Hindlimb muscle (tissue), 1 donor: ENCODE measurements around the gene ELL3. TPM values are rescaled to one million over a fixed set of nuclear protein-coding genes. Genes with fewer than 3 reads are reported as not detected.
"Not testable (repeated sequence)": the region's sequence is repeated elsewhere in the genome, so short reads cannot be mapped to it uniquely, and the experiment has no call there.

ENCODE experiments used
- DNase-seq: peaks from one replicate; pipeline ENCODE4 v3.0.0-alpha.2; 2013
- polyA plus RNA-seq: library from polyadenylated mRNA; unstranded; fragments of 120-200 nt; gene quantifications from one replicate; pipeline ENCODE4 v1.2.1, GENCODE V29; 2013; ENCODE audit not compliant: insufficient read length

ELL3 gene
- polyA plus RNA-seq, 1 donor = 3.3 TPM

GRCh38 chr15:43791993-43792760 lies 15.4 kb upstream of the ELL3 start, which contains the start of gene SERF2:
Gene SERF2, plus strand, starts transcription at chr15:43792320. Its CDS starts 57 bp downstream, at chr15:43792377.
- DNase-seq = peak; percentile 100

- DNase-seq = no peak
Measured at GRCh38 chr15:43789409-43789808, 12.6 kb upstream of the ELL3 start.

- DNase-seq = no peak
Measured at GRCh38 chr15:43779016-43779415, 2.2 kb upstream of the ELL3 start.

- peak; percentile 78 for DNase-seq
Measured at GRCh38 chr15:43777267-43777914, 625 bp upstream of the ELL3 start.

- DNase-seq = no peak
Measured at GRCh38 chr15:43776101-43776717, 557 bp downstream of the ELL3 start.

- DNase-seq = no peak
Measured at GRCh38 chr15:43775411-43775965, 1.3 kb downstream of the ELL3 start.

- DNase-seq = no peak
Measured at GRCh38 chr15:43774062-43774461, 2.7 kb downstream of the ELL3 start.

- DNase-seq = no peak
Measured at GRCh38 chr15:43772624-43773023, 4.1 kb downstream of the ELL3 start.

GRCh38 chr15:43771816-43772215 lies 5.0 kb downstream of the ELL3 start:
- DNase-seq = no peak

GRCh38 chr15:43769584-43770228 lies 7.1 kb downstream of the ELL3 start:
- no peak for DNase-seq

GRCh38 chr15:43763819-43764446 lies 12.8 kb downstream of the ELL3 start:
- no peak for DNase-seq

GRCh38 chr15:43762824-43763223 lies 13.9 kb downstream of the ELL3 start:
- no peak for DNase-seq

- no peak for DNase-seq
Measured at GRCh38 chr15:43751885-43752284, 24.9 kb downstream of the ELL3 start.

- no peak for DNase-seq
Measured at GRCh38 chr15:43749690-43750345, 26.9 kb downstream of the ELL3 start.

GRCh38 chr15:43748376-43748775 lies 28.4 kb downstream of the ELL3 start:
- no peak for DNase-seq

GRCh38 chr15:43746903-43747309 lies 29.9 kb downstream of the ELL3 start:
- DNase-seq = not testable (repeated sequence)

- DNase-seq = peak; percentile 94
Measured at GRCh38 chr15:43746245-43746902, 30.4 kb downstream of the ELL3 start, which contains the start of gene PDIA3. Gene PDIA3, plus strand, starts transcription at chr15:43746438. Its CDS starts 102 bp downstream, at chr15:43746540.

- DNase-seq = no peak
Measured at GRCh38 chr15:43735416-43735815, 41.4 kb downstream of the ELL3 start.

- DNase-seq = not testable (repeated sequence)
Measured at GRCh38 chr15:43728053-43728725, 48.6 kb downstream of the ELL3 start.

- not testable (repeated sequence) for DNase-seq
Measured at GRCh38 chr15:43726306-43726705, 50.5 kb downstream of the ELL3 start.
